ENCODE measurements around the gene TM4SF5.

TM4SF5 gene

DNA sequence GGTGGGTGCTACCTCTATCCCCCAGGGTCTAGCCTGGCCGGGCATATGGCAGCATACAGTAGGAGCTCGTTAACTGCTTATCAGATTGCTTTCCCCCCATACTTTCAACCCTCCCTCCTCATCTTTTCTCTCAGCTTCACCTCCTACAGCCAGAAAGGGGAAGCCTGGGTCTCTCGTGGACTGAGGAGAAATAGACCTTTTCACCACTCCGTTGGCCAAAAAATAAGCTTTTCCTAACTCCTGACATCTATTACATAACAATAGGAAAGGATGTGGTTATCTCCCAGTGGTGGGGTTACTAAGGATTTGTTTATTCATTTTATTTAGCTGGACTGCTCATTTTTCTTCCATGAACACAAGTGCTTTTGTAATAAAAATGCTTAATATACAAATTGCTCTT, 23.0 kb upstream of the TM4SF5 start:
- DNase-seq: no peak

GRCh38 chr17:4750606-4751005, 21.1 kb upstream of the TM4SF5 start:
- DNase-seq: no peak

- DNase-seq: no peak
Observed at GRCh38 chr17:4751932-4752331, 19.8 kb upstream of the TM4SF5 start.

- DNase-seq: no peak
Observed at GRCh38 chr17:4753392-4753791, 18.3 kb upstream of the TM4SF5 start.

DNA sequence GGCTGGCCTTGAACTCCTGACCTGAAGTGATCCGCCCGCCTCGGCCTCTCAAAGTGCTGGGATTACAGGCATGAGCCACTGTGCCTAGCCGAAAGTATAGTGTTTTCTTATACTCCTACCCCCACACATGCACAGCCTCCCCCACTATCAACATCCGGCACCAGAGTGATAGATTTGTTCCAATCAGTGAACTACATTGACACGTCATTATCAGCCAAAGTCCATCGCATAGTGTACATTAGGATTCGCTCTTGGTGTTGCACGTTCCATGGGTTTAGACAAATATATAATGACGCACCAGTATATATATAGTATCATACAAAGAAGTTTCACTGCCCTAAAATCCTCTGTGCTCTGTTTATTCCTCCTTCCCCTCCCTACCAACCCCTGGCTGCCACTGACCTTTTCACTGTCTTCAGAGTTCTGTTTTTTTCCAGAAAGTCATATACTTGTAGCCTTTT, 11.9 kb upstream of the TM4SF5 start:
- DNase-seq: no peak

DNA sequence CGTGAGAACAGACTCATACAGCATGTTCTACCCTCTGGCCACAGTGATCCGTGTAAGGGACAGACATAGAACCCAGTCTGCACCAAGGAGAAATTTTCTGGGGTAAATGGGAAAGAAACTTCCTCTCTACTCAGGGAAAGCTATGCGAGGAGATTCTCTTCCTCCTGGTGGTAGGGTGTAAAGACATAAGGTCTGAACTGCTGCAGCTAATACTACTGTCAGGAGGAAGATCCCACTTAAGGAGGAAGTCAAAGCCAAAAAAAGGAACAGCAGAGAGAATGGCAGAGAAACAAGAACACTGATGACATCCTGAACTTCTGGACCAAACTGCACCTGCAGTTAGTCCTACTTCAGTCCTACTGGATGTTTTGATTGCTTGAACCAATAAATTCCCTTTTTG, 7.1 kb upstream of the TM4SF5 start:
- DNase-seq: no peak

- DNase-seq: no peak
Observed at GRCh38 chr17:4766201-4766600, 5.5 kb upstream of the TM4SF5 start.

GRCh38 chr17:4766723-4767122, 5.0 kb upstream of the TM4SF5 start:
- no peak for DNase-seq

- DNase-seq: no peak
Observed at GRCh38 chr17:4768298-4768697, 3.4 kb upstream of the TM4SF5 start.

- no peak for DNase-seq
Observed at GRCh38 chr17:4769628-4770027, 2.1 kb upstream of the TM4SF5 start.

- no peak for DNase-seq
Observed at GRCh38 chr17:4772235-4772613, 538 bp downstream of the TM4SF5 start.

DNA sequence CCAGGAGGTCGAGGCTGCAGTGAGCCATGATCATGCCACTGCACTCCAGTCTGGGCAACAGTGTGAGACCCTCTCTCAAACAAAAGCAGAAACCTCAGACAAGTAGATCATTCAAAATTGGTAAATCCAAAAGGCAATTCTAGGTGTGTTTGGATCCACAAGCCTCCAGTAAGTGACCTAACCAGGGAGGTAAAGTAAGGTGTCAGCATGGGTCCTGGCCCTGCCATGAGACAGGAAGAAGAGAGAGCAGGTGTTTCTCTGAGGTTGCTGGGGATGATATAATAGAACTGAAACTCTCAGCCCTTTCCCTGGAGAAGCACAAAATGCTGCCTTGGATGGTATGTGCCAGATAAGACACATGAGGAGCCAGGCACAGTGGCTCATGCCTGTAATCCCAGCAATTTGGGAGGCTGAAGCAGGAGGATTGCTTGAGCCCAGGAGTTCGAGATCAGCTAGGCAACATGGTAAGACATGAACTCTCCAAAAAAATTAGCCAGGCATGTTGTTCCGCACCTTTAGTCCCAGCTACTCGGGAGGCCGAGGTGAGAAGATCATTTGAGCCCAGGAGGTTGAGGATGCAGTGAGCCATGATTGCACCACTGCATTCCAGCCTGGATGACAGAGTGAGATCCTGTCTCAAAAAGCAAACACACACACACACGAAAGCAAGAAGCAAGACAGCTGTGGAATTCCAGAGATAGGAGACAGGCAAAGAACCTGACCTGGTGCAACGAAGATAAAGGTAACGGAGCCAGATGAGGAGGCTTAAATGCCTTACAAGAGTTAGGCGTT, 6.5 kb downstream of the TM4SF5 start:
- no peak for DNase-seq

GRCh38 chr17:4780325-4780955, 8.8 kb downstream of the TM4SF5 start:
- no peak for DNase-seq

DNA sequence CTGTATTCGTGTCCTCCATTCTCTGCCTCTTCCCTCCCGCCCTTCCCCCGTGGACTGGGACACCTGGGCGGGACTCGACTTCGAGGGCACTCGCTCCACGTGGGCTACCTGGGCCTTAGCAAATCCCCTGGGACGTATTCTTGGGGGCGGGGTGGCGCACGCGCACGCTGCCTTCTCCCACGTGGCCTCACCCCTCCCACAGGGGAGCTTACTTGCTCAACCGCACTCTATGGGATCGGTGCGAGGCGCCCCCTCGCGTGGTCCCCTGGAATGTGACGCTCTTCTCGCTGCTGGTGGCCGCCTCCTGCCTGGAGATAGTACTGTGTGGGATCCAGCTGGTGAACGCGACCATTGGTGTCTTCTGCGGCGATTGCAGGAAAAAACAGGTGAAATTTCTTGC, 11.0 kb downstream of the TM4SF5 start:
- peak; percentile 52 to 56 for DNase-seq

DNA sequence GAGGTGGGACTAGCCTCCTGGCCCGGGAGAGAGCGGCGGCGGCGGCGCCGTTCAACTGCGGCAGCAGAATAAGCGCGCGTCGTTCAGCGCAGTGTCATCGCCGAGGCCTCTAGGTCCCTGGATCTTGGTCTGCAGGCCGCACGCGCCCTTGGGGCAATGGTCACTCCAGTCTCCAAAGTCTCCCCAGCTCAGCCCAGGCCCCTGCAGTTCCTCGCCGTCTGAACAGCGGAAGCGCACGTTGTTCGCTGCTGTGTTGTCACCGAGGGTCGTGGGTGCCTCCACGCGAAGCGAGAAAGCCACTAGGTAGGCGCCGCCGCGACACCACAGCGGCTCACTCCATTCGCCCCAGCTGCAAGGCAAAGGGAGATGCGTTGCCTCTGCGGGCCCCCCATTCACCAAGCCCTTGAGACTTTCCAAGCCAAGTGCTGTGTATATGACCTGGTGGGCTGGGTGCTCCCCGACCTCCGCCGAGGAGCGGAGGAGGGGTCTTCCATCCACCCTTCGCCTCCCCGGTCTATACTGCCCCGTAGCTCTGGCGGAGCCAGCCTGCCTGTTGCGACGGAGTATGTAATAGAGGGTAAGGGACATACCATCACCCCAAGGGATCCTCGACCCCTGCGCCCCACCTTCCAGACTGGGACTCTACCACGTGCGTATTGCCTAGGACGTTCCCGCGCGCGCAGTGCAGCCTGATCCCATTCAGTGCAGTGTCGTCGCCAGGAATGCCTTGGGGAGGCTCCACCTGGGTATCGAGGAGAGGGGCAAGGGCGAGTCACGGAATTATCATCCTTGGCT, 13.8 kb downstream of the TM4SF5 start:
- DNase-seq: no peak

GRCh38 chr17:4786106-4786511, 14.4 kb downstream of the TM4SF5 start, which contains the start of gene VMO1:
Gene VMO1 (minus strand): TSS chr17:4786364. CDS start chr17:4786352, 12 bp downstream.
- no peak for DNase-seq

GRCh38 chr17:4786516-4786915, 14.8 kb downstream of the TM4SF5 start:
- no peak for DNase-seq

DNA sequence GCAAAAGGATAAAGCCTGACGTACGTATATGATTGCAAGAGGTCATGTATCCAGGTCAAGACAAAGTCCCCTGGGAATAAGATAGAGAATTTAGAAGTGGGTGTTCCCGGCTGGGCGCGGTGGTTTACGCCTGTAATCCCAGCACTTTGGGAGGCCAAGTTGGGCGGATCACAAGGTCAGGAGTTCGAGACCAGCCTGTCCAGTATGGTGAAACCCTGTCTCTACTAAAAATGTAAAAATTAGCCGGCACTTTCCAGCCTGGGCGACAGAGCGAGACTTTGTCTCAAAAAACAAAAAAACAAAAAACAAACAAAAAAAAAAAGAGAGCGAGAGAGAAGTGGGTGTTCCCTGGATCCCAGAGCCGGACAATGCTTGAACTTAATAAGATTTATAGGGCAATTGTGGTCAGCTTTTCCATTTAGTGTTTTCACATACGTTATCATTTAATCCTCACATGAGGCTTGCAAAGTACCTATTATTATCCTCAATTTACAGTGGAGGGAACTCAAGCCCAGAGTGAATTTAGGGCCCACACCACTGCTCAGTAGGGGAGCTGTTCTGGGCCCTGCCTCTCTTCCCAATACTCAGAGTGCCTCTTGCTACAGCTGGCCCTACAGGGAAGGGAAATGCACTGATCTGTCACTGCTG, 16.6 kb downstream of the TM4SF5 start:
- no peak for DNase-seq

GRCh38 chr17:4788807-4789700, 17.4 kb downstream of the TM4SF5 start, which contains the start of gene GLTPD2:
Gene GLTPD2 (plus strand): TSS chr17:4788964. CDS start chr17:4789012, 48 bp downstream.
- DNase-seq: no peak

GRCh38 chr17:4789701-4789950, 17.9 kb downstream of the TM4SF5 start:
- DNase-seq: no peak

- DNase-seq: peak; percentile 86 to 90
Observed at GRCh38 chr17:4789951-4790704, 18.4 kb downstream of the TM4SF5 start.

DNA sequence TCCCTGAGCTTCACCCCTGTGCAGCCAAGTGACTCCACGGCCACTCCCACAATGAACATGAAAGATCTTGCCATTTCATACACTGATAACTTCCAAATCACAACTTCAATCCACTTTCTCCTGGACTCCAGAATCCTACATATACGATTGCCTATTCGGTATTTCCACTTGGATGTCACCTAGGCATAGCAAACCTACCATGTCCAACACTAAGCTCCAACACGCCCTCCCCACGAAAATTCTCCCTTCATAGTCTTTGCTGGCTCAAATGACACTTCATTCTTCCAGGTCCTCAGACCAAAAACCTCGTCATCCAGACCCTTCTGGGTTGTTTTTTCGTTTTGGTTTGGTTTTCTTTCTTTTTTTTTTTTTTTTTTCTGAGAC, 19.0 kb downstream of the TM4SF5 start:
- no peak for DNase-seq

All from NCI-H1930 (cell line).